ENCODE data around the gene PSD. TPM values are rescaled to one million over a fixed set of nuclear protein-coding genes. Genes with fewer than 3 reads are reported as not detected.
A peak's percentile ranks its signal among the peaks of the same experiment; 100 is the strongest.

PSD gene
- total RNA-seq, 2 donors from 2014 or later, result 2.9 to 5.1 TPM

DNA sequence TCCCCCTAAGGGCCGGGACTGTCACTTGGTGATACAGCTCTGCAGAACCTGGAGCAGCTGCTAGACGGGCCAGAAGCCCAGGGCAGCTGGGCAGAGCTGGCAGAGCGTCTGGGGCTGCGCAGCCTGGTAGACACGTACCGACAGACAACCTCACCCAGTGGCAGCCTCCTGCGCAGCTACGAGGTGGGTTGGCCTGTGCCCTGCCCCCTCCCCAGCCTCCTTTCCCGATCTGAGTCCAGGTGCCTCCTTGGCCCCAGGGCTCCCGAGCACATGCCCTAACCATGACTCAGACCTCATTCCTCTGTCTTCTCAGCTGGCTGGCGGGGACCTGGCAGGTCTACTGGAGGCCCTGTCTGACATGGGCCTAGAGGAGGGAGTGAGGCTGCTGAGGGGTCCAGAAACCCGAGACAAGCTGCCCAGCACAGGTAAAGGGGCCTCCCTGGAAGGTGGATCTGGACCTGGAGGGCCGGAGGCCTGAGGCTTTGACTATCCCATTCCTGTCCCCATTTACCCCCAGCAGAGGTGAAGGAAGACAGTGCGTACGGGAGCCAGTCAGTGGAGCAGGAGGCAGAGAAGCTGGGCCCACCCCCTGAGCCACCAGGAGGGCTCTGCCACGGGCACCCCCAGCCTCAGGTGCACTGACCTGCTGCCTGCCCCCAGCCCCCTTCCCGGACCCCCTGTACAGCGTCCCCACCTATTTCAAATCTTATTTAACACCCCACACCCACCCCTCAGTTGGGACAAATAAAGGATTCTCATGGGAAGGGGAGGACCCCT lies 16.7 kb downstream of the PSD start:
- Mint-ChIP-seq H3K36me3 (ENCODE audit: low read depth) (peaks cover 4% of the 10 kb centered on the region), H3K4me1 (peaks cover 40% of the 10 kb centered on the region), H3K4me3 (no peak overlapping the region), H3K27ac (peak overlapping the region; percentile 99), H3K27me3 (no peaks in the 10 kb centered on the region)
- ATAC-seq (no peak), DNase-seq (no peak)
- H3K9me3 ChIP-seq (ENCODE audit: control insufficient read depth, low read length, poor library complexity, severe bottlenecking), result no peaks in the 10 kb centered on the region

DNA sequence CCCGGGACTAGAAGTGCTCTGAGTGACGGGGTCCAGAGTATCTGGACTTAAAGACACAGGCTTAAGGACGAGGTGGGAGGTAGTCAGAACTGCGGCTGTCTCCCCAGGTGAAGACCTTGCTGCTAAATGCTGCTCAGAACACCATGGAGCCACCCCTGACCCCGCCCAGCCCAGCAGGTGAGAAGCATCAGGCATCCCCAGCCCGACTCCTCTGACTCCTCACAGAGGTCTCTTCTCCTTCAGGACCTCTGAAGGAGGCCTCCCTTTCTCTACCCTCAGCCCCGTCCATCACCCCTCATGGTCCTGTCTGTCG lies 17.3 kb downstream of the PSD start:
- no peak for DNase-seq
- Mint-ChIP-seq H3K4me3 (no peak overlapping the region), H3K27ac (peak overlapping the region; percentile 99), H3K27me3 (no peaks in the 10 kb centered on the region), H3K4me1 (peaks cover 44% of the 10 kb centered on the region), H3K36me3 (ENCODE audit: low read depth) (peaks cover 4% of the 10 kb centered on the region)
- no peaks in the 10 kb centered on the region for H3K9me3 ChIP-seq (ENCODE audit: control insufficient read depth, low read length, poor library complexity, severe bottlenecking)
- no peak for ATAC-seq

DNA sequence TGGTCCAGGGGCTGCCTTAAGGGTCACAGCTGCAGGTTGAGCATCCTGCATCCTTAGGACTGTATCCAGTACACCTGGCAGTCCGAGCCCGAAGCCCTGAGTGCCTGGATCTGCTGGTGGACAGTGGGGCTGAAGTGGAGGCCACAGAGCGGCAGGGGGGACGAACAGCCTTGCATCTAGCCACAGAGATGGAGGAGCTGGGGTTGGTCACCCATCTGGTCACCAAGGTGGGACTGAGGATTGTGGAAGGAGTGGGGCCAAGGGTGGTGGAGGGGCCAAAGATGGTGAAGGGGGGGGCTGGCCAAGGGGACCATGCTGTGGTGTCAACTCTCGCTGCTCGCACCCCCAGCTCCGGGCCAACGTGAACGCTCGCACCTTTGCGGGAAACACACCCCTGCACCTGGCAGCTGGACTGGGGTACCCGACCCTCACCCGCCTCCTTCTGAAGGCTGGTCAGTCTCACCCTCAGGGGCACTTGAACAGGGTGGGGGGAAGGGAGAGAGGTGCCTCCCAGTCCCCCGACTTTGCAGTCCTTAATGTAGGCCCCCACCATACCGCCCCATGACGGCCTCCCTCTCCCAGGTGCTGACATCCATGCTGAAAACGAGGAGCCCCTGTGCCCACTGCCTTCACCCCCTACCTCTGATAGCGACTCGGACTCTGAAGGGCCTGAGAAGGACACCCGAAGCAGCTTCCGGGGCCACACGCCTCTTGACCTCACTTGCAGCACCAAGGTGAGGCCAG lies 17.8 kb downstream of the PSD start:
- H3K9me3 ChIP-seq (ENCODE audit: control insufficient read depth, low read length, poor library complexity, severe bottlenecking), result no peaks in the 10 kb centered on the region
- peaks cover 44% of the 10 kb centered on the region for H3K4me1 Mint-ChIP-seq
- H3K36me3 Mint-ChIP-seq (ENCODE audit: low read depth), result peaks cover 4% of the 10 kb centered on the region
- H3K4me3 Mint-ChIP-seq, result peak overlapping the region; percentile 95
- DNase-seq (no peak), ATAC-seq (no peak)
- no peaks in the 10 kb centered on the region for H3K27me3 Mint-ChIP-seq
- H3K27ac Mint-ChIP-seq, result peak overlapping the region; percentile 99

DNA sequence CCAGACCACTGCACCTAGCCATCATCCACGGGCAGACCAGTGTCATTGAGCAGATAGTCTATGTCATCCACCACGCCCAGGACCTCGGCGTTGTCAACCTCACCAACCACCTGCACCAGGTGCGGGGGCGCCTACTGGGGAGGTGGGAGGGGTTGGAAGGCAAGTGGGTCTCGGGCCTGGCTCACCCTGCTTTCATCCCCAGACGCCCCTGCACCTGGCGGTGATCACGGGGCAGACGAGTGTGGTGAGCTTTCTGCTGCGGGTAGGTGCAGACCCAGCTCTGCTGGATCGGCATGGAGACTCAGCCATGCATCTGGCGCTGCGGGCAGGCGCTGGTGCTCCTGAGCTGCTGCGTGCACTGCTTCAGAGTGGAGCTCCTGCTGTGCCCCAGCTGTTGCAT lies 18.5 kb downstream of the PSD start:
- Mint-ChIP-seq H3K27me3 (no peaks in the 10 kb centered on the region), H3K4me3 (peak overlapping the region; percentile 95), H3K27ac (peak overlapping the region; percentile 99), H3K4me1 (peaks cover 43% of the 10 kb centered on the region), H3K36me3 (ENCODE audit: low read depth) (peaks cover 4% of the 10 kb centered on the region)
- ATAC-seq (no peak), DNase-seq (no peak)
- H3K9me3 ChIP-seq (ENCODE audit: control insufficient read depth, low read length, poor library complexity, severe bottlenecking), result no peaks in the 10 kb centered on the region

DNA sequence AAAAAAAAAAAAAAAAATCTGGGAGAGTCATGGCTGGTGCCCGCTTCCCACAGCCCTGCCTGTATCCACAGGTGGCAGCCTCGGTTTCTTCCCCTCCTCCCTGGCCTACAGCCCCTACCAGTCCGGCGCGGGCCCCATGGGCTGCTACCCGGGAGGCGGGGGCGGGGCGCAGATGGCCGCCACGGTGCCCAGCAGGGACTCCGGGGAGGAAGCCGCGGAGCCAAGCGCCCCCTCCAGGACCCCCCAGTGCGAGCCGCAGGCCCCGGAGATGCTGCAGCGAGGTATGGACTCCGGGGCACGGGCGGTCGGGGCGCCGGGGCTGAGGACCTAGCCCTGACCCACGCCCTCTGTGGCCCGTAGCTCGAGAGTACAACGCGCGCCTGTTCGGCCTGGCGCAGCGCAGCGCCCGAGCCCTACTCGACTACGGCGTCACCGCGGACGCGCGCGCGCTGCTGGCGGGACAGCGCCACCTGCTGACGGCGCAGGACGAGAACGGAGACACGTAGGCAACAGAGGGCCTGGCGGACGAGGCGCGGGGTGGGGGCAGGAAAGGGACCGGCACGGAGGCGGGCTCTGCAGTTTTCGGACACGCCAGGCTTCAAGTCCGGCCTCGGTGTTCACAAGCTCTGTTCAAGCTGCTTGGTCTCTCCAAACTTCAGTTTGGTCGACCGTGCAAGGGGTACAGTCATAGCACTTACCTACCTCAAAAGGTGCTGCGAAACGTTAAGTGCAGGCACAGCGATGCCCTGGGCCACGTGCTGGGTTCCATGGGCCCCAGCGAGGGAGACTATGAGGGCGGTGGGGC lies 19.2 kb downstream of the PSD start:
- ATAC-seq, result peak; percentile 56
- Mint-ChIP-seq H3K27me3 (no peaks in the 10 kb centered on the region), H3K27ac (peak overlapping the region; percentile 99), H3K4me1 (peaks cover 47% of the 10 kb centered on the region), H3K36me3 (ENCODE audit: low read depth) (peaks cover 7% of the 10 kb centered on the region), H3K4me3 (peak overlapping the region; percentile 95)
- DNase-seq, result peak; percentile 78 to 91 (median 85)
- no peaks in the 10 kb centered on the region for H3K9me3 ChIP-seq (ENCODE audit: control insufficient read depth, low read length, poor library complexity, severe bottlenecking)

DNA sequence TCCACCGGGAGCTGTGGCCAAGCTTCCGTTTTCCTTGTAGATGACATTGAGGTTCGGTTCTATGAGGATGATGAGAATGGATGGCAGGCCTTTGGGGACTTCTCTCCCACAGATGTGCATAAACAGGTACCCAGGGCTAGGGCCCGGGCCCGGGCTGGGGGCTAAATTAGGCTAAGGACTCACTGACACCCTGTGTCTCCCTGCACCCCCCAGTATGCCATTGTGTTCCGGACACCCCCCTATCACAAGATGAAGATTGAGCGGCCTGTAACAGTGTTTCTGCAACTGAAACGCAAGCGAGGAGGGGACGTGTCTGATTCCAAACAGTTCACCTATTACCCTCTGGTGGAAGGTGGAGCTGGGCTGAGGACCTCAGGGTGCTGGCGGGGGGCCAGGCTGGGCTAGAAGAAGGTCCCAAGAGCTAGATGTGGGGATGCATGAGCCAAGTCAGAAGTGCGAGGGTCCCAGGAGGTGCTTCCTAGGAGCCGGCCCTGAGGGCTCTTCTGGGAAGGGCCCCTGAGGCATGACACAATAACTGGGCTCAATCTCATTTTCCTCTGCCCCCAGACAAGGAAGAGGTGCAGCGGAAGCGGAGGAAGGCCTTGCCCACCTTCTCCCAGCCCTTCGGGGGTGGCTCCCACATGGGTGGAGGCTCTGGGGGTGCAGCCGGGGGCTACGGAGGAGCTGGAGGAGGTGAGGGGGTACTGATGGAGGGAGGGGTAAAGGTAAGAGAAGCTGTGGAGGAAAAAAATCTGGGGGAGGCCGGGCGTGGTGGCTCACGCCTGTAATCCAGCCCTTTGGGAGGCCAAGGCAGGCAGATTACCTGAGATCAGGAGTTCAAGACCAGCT lies 20.2 kb downstream of the PSD start:
- peak overlapping the region; percentile 99 for H3K27ac Mint-ChIP-seq
- no peaks in the 10 kb centered on the region for H3K27me3 Mint-ChIP-seq
- ATAC-seq (no peak), DNase-seq (no peak)
- peaks cover 45% of the 10 kb centered on the region for H3K4me1 Mint-ChIP-seq
- no peaks in the 10 kb centered on the region for H3K9me3 ChIP-seq (ENCODE audit: control insufficient read depth, low read length, poor library complexity, severe bottlenecking)
- H3K36me3 Mint-ChIP-seq (ENCODE audit: low read depth), result peaks cover 7% of the 10 kb centered on the region
- peak overlapping the region; percentile 95 for H3K4me3 Mint-ChIP-seq

DNA sequence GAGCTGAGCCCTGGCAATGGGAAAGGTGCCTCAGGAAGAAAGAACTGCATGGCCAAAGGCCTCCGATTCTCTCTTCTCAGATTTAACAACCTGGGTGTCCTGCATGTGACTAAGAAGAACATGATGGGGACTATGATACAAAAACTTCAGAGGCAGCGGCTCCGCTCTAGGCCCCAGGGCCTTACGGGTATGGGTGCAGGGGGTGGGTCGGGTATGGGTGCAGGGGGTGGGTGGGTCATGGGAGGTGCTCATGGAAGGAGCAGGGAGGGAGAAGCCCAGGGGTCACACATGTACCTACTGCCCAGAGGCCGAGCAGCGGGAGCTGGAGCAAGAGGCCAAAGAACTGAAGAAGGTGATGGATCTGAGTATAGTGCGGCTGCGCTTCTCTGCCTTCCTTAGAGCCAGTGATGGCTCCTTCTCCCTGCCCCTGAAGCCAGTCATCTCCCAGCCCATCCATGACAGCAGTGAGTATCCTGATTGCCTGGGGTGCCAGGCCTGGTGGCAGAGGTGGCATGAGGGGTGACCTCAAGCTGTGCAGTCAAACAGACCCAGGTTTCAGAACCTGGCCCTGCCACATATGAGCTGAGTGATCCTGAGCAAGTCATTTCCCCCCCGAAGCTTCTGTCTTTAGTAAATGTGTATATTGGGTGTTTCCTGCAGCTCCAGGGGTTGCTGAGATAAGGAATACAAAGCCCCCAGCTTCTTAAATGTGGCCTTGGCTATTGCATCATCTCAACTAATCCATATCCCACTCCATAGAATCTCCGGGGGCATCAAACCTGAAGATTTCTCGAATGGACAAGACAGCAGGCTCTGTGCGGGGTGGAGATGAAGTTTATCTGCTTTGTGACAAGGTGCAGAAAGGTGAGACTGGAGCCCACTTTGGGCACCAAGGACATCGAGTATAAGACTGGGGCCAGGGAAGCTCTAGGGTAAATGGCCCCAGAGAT lies 21.1 kb downstream of the PSD start:
- no peaks in the 10 kb centered on the region for H3K9me3 ChIP-seq (ENCODE audit: control insufficient read depth, low read length, poor library complexity, severe bottlenecking)
- Mint-ChIP-seq H3K4me3 (peak overlapping the region; percentile 95), H3K36me3 (ENCODE audit: low read depth) (peaks cover 7% of the 10 kb centered on the region), H3K27ac (peak overlapping the region; percentile 99), H3K27me3 (no peaks in the 10 kb centered on the region), H3K4me1 (peaks cover 49% of the 10 kb centered on the region)
- peak in 1 of 3 donors; percentile 8 for DNase-seq
- no peak for ATAC-seq

DNA sequence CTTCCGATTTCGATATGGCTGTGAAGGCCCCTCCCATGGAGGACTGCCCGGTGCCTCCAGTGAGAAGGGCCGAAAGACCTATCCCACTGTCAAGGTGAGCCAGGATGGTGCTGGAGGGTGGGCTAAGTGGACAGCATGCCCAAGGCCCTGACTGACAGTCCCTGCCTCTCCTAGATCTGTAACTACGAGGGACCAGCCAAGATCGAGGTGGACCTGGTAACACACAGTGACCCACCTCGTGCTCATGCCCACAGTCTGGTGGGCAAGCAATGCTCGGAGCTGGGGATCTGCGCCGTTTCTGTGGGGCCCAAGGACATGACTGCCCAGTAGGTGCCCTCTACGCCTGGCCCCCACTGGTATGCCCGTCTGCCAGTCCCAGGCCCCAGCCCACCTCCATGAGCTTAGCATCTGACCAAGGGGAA lies 21.8 kb downstream of the PSD start:
- peak overlapping the region; percentile 95 for H3K4me3 Mint-ChIP-seq
- peak overlapping the region; percentile 99 for H3K27ac Mint-ChIP-seq
- peaks cover 7% of the 10 kb centered on the region for H3K36me3 Mint-ChIP-seq (ENCODE audit: low read depth)
- no peak for DNase-seq
- no peak for ATAC-seq
- no peaks in the 10 kb centered on the region for H3K27me3 Mint-ChIP-seq
- peaks cover 48% of the 10 kb centered on the region for H3K4me1 Mint-ChIP-seq
- no peaks in the 10 kb centered on the region for H3K9me3 ChIP-seq (ENCODE audit: control insufficient read depth, low read length, poor library complexity, severe bottlenecking)

DNA sequence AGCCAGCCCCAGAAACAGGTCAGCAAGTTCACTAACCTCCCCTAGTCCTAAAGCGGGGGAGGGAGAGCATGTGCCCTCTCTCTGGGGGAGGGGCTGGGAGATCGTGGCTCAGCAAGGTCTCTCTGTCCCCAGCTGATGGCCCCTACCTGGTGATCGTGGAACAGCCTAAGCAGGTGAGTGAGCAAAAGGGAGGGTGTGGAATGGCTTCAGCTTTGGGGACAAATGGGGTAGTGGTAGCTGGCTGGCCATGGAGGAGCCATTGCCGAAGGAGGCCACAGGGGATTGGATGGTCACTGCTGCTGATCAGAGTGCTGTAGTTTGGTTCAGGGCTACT lies 22.3 kb downstream of the PSD start:
- ATAC-seq, result no peak
- Mint-ChIP-seq H3K36me3 (ENCODE audit: low read depth) (peaks cover 7% of the 10 kb centered on the region), H3K27ac (peak overlapping the region; percentile 99), H3K4me3 (peak overlapping the region; percentile 95), H3K27me3 (no peaks in the 10 kb centered on the region), H3K4me1 (peaks cover 48% of the 10 kb centered on the region)
- no peaks in the 10 kb centered on the region for H3K9me3 ChIP-seq (ENCODE audit: control insufficient read depth, low read length, poor library complexity, severe bottlenecking)
- peak in 1 of 3 donors; percentile 15 for DNase-seq

DNA sequence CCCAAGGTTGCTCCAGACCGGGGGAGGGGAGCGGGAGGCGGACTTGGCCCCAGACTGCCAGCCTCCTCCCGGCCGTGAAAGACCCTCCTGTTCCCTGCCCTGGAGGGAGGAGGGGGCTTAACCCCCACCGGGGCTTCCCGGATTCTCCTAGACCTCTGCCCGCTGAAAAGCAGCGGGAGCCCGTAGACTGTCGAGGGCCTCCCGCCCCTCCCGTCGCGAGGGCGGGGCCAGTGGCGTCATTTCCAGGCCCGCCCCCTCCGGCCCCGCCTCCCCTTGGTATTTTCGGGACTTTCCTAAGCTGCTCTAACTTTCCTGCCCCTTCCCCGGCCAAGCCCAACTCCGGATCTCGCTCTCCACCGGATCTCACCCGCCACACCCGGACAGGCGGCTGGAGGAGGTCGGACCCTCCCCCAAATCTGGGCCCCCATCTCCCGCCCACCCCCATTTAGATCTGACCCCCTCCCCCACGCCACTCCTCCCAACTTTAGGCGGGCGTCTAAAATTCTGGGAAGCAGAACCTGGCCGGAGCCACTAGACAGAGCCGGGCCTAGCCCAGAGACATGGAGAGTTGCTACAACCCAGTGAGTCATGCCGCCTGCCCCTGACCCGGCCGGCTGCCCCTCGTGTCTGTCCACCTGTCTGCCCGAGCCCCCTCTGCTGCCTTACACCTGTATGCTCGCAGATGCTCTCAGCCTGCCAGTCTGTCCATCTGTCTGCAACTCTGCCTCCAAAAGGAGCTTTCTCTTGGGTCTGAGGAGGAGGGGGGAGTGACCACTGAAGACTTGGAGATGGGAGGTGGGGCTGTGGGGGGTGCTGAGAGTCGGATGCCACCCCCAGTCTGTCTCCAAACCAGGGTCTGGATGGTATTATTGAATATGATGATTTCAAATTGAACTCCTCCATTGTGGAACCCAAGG lies 22.9 kb downstream of the PSD start, which contains the start of gene NFKB2:
TSS of gene NFKB2 (plus strand) at position 306 of the 917 bp plus-strand sequence. CDS start at position 561, 255 bp downstream.
- ATAC-seq, result peak; percentile 42
- Mint-ChIP-seq H3K27ac (peak within 1 kb of the TSS; percentile 99), H3K4me1 (peaks cover 50% of the 10 kb centered on the region), H3K4me3 (peak within 1 kb of the TSS; percentile 95), H3K36me3 (ENCODE audit: low read depth) (peaks cover 7% of the 10 kb centered on the region), H3K27me3 (no peaks in the 10 kb centered on the region)
- peak; percentile 93 to 94 (median 94) for DNase-seq
- no peaks in the 10 kb centered on the region for H3K9me3 ChIP-seq (ENCODE audit: control insufficient read depth, low read length, poor library complexity, severe bottlenecking)

DNA sequence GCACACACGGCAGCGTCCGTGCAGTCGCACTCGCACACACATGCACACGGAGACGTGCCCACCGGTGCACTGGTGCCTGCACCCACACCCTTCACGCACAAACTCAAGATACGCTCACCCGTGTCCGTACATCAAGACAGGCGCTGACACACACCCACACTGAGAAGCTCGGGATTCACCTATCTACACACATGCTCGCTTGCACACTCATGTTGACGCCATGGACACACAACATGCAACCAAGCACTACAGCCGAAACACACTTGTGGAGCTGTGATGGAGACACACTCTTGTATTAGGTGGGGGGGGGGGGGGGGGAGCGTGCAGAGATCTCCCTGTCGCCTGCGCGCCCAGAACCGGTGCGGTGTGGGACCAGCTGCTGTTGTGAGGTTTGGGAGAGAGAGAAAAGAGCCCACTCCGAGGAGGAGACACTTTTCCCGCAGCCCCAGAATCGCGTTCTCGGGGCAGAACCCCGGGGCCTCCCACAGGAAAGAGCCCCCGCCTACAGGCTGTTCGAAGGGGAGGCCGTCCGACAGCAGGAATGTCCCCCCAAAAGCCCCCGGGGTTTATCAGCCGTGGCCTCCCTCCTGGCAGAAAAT lies 23.7 kb downstream of the PSD start:
- Mint-ChIP-seq H3K27ac (peak overlapping the region; percentile 99), H3K36me3 (ENCODE audit: low read depth) (peaks cover 3% of the 10 kb centered on the region), H3K27me3 (no peaks in the 10 kb centered on the region), H3K4me3 (peak overlapping the region; percentile 95), H3K4me1 (peaks cover 48% of the 10 kb centered on the region)
- ATAC-seq, result peak; percentile 20
- DNase-seq, result peak; percentile 41 to 61 (median 48)
- H3K9me3 ChIP-seq (ENCODE audit: control insufficient read depth, low read length, poor library complexity, severe bottlenecking), result no peaks in the 10 kb centered on the region

Data from T-helper 17 cell (primary cell).